DMS79 treated with DMSO at 0.1 percent for 48 hours (cell line): ENCODE measurements around the gene NRXN2.
A peak's percentile ranks its signal among the peaks of the same experiment; 100 is the strongest.

Source experiments
- DNase-seq: peaks from one replicate; lab custom pipeline; 2025; lab: John Stamatoyannopoulos, UW

The NRXN2 gene

DNA sequence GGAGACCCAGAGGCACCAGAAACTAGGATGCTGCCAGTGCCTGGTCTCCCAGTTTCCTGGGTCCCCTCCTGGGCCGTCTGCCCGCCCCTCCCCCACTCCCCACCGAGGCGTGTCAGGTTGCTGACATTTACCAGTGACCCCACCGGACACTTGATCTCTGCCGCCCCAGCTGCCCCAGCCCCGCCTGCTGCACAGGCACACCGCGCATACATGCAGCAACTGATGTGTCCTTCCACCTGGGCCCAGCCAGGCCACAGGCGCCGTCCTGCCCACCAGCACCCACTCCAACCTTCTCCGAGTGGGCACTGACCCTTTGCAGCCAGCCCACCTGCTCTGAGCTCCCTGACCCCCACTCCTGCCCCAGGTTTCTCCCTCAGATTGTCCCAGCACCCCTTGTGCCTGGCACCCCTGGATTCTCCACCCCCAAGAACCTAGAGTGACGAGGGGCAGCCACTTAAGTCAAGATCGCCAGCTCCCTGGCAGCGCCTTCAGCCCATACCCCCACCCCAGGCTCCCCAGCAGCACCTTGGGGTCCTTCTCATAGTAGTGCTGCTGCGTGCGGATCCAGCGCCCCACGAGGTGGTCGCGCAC, 36.2 kb upstream of the NRXN2 start:
- DNase-seq, result no peak

DNA sequence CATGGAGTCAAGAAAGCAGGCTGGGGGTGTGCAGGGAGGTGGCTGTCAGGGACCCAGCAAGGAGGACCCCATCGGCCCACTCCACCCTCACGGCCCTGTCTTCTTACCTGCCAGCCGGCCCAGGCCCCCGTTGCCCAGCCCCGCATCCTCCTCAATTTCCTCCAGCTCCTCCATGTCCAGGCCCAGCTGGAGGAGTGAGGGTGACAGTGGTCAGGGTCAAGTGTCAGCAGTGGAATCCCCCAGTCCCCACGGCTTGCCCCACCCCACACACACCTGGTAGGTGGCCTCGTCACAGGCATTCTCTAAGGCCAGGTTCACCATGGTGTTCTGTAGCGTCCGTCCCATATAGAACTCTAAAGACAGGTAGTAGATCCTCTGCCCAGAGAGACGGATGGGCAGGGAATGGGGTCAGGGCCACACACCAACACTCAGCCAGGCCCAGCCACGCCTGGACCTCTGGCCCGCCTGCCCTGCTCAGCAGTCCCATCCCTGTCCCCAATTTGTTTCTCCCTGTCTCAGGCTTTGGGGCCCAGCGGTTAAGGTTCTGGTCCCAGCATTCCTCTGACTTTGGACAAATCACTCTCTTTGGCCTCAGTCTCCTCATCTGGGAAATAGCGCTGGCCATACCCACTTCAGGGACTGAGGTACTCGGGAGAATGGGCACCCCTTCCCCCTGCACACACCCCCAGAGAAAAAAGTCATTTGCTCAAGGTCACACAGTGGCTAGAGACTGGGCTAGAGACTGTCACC, 35.5 kb upstream of the NRXN2 start:
- no peak for DNase-seq

DNA sequence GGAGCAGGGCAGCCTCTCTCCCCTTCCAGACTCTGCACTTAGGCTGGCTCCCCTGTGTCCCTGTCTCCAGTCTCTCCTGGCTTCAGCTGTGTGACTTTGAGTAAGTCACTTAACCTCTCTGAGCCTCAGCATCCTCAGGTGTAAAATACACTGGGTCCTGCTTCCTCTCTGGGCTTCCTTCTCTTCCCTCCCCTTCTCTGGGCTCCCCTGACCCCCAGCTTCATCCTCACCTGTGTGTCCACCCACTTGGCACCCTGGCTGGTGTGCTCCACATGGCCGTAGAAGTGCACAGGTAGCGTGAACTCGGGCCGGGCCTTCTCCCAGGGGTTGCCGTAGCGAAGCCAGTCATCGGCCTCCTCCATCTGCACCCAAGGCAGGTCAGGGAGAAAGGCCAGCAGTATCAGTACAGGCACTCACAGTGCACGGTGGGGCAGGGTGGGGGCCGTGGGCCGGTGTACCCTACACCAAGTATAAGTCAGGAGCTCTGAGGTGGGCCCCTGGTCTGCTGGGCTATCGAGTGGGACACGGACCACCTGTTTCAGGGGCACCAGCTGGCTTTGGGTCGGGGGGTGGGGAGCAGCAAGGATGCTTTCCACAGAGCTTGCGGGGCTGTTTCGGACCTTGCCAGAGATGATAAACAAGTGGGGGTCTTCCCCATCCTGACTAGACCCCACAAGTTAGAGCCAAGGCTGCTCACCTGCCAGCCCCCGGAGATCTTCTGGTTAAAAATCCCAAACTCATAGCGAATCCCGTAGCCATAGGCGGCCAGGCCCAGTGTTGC, 34.7 kb upstream of the NRXN2 start:
- no peak for DNase-seq

DNA sequence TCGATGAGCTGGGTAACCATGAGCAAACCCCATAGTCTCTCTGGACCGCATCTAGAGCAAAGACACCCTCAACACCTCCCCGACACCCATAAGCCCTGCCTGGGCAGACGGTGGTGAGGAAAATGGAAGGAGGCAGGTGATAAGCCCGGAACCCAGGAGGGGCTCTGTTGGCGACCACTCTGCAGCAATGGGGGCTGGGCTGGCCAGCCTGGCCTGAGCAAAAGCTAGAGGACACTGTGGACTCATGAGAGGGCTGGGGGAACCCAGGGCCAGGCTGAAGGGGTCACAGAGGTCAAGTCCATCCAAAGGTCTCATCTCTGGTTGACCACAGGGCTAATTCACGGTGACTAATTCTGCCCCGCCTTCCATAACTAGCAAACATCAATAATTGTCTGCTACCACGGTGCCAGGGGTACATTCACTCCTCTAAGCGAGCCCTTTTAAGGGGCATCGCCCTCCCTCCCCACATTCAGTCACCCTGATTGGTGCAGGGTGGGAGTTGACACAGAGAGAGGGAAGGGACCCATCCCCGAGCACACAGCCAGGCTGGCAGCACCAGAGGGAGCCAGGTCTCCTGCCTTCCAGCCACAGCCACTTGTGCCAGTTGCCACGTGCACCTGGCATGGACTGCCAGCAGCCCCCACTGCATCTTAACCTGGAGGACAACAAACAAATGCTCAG, 32.8 kb upstream of the NRXN2 start:
- no peak for DNase-seq

DNA sequence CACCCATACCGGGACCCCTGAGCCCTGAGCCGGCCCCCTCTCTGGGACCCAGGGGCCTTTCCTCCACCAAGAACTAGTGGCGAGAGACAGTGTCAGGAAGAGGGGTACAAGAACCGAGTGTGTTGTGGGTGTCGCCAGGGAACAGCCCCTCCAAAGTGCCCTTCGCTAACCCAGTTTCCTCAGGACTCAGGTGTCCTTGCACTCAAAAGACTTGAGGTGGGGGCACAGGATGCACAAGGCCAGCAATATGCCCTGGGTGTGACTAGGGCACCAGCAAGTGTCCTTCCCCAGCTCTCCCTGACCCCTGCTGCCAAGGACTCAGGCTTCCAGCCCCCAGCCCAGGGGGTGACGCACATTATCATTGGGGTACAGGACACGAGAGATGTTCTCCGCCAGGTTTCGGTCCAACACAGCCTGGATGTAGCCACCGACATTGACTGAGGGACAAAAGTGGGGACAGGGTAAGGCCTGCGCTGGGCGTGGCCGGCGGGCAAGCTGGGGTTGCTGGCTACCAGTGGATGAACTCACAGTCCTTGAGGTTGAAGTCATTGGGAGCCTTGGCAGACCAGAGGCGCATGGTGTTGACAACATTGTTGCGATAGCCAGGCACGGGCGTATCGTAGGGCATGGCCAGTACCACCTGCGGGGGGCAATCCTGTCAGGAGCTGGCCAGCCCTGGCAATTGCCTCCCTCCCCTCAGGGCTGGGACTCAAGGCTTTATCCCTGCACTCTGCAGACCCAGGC, 32.1 kb upstream of the NRXN2 start:
- DNase-seq, result no peak

DNA sequence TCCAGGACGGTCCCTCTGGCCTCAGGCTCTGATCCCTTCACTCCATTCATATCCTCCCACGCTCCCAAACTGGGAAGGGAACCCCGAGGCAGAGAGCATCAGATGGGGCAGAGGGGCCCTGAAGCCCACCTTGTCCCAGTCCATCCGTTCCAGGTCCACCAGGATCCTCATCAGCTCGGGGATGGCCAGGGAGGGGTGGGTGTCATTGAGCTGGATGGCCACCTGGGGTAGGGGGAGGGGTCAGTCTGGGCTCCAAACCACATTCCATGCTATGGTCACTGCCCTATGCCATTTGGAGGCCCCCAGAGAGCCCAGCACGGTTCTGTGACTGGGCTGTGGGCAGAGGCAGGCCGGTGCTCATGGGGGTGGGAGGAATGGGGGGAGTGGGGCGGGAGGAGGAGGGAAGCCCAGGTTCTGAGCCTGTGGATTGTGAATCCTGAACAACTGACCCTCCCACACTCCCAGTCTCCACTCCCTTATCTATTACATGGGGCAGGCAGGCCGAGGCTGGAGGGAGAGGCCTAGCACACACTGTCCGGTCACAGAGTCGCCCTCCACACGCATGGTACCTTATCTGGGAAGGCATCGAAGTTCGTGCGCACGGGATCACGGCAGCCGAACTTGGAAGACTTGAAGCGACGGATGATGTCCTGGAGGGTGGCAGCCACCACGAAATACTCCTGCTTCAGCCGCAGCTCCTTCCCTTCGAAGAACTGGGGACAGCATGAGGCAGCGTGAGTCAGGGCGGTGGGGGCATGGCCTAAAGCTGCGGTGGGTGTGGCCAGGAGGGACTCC, 31.3 kb upstream of the NRXN2 start:
- no peak for DNase-seq

DNA sequence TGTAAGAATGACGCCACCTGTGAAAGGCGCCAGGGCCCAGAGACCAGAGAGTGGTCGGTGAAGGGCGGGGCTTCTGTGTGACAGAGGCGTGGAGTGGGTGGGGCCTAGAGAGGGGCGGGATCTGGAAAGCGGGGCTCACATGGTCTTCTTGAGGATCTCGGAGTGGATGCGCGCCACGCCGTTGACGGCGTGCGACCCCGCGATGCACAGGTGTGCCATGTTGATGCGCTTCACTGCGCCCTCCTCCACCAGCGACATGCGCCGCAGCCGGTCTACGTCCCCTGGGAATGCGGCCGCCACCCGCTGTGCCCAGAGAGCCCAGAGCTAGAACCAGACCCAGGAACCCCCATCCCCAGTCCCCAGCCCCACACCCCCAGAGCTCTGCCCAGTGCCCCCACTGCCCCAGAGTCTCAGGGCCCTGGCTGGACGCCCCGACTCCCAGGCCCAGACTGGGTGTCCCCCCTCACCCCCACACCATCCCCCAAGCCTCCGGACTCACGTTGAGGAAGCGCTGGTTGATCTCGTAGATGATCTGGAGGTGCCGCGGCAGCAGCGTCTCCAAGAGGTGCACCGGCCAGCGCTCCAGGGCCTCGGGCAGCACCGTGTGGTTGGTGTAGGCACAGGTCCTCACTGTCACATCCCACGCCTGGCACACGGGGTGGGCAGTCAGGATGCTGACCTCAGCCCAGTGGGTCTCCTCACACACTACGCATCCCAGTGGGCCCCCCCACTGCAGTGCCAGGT, 30.6 kb upstream of the NRXN2 start:
- no peak for DNase-seq

DNA sequence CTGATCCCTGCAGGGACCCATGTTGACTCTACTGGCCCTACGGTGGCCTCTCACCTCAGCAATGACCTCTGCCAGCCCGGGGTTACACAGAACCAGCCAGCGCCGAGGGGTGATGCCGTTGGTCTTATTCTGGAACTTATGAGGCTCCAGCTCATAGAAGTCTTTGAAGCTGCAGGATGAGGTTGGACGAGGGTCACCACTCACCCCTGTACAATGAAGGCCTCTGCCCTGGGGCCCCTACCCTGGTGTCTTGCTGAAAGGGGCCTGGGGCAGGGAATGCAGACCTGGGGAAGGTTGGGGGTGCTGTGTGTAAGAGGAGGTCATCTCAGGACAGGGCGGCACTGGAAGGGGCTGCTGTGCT, 30.0 kb upstream of the NRXN2 start:
- DNase-seq, result no peak

DNA sequence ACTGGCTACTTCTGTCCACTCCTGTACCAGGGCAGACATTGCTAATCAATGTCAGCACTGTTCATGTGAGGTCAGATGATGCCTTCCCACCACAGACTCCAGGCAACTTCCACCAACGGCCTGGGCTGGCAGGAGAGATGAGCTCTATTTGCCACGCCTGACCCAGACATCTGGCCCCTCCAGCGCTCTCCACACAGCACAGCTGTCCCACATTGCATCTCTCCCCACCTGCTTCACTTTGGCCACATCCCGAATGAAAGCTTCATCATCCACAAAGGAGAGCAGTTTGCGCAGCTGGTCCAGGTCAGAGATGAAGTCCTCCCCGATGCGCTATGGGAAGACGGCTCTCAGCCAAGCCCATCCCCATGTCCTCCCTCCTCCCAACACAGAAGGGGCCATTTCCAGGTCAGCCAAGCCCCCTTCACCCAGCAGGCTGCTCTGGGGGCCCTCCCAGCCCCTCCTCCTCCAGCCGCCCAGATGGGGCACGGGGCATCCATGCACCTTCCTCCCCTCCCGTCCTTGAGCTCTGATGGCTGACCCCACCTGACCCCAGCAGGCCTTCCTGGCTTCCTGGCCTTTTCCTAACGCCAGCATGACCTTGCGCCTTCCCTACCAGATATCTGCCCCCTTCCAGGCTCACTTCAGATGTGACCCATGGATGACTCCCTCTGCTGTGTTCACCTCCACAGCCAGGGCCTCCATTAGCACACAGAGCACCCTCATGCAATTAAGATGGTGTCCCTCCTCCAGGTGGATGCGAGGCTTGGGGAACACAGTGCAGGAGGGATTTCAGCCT, 29.4 kb upstream of the NRXN2 start:
- no peak for DNase-seq

DNA sequence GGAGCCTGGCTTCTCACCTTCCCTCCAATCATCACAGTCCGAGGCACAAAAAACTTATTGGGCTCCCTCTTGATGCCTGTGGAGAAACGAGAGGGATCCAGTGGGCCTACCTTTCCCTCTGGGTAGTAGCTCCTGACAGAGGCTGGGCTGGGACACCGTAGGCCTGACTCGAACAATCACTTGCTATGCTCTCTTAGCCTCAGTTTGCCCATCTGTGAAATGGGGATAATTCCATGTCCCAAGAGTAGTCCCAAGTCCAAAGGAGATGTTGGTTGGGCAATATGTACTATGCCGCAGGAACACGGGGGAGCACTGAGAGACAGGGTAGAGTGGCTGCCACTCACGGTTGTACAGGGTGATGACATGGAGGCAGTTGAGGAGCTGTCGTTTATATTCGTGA, 28.6 kb upstream of the NRXN2 start:
- no peak for DNase-seq

DNA sequence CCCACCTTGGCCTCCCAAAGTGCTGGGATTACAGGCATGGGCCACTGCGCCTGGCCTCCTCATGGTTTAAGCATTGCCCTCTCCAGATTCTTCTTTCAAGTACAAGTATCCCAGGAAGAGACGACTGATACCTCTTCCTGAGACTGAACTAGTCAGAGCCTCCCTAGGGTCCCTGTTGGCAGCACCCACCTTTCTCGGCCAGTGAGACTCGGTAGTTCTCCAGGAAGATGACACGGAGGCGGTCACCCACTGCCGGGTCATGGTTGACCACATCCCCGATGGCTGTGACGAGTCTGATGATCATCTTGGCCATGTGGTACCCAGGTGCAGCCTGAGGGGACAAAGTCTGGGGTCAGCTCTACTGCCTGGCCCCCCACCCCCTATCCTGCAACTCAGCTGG, 28.1 kb upstream of the NRXN2 start:
- DNase-seq, result no peak

DNA sequence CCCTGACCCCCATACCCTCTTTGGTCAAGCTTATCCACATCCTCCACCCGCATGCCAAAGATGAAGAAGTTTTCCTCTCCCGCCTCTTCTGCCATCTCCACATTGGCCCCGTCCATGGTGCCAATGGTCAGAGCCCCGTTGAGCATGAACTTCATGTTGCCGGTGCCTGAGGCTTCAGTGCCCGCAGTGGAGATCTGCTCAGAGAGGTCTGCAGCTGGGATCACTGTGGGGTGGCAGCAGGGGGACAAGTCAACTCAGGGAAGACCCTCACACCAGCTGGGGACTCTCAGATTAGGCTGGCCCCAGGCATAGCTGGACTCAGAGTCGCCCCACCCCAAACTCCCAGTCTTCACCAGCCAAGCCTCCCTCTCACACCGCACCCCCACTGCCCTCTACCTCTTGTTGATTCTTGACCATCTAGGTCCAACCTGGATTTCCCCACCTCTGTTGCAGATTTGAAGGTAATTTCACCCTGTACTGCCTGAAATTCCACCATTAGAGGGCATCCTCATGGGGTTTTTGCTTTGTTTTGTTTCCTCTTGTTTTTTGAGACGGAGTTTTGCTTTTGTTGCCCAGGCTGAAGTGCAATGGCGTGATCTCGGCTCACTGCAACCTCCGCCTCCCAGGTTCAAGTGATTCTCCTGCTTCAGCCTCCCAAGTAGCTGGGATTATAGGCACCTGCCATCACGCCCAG, 27.5 kb upstream of the NRXN2 start:
- no peak for DNase-seq

DNA sequence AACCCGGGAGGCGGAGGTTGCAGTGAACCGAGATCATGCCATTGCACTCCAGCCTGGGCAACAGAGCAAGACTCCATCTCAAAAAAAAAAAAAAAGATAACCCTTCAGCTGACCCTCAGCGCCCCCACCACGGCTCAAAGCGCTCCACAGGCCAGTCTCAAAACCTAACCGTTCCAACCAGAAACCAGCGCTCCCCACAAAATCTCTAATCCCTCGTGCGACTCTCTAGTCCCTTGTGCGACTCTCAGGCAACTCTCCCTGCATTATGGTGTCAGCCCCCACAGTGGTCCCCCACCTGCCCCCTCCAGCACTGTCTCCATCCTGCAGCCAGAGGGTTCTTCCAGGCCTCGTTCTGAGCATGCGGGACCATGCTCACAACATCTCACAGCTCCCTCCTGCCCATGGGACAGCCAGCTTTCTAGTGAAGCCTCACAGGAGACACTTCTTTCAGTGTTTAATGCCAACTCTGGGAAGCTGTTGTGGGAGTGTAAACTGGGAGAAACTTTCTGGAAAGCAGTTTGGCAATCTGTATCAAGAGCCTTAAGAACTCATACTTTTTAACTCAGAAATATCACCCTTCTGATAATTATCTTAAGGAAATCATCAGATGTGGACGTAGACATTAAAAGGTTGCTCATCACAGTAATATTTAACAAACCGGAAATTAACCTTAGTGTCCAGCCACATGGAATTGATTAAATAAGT, 25.1 kb upstream of the NRXN2 start:
- no peak for DNase-seq

DNA sequence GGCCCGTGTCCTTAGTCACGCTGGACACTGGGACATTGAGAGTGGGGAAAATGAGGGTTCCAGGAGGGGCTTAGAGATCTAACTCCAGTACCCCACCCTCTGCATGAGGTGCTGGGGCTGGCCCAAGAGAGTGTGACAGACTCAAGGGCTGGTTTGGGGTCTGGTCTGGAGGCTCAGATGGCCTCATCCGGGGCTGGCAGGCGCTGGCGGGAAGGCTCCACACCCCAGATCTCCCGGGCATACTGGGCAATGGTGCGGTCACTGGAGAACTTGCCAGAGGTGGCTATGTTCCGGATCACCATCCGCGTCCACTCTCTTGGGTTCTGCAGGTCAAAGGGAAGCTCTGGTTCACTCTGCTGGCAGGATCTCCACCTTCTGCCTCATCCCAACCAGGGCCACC, 23.5 kb upstream of the NRXN2 start:
- DNase-seq, result no peak

DNA sequence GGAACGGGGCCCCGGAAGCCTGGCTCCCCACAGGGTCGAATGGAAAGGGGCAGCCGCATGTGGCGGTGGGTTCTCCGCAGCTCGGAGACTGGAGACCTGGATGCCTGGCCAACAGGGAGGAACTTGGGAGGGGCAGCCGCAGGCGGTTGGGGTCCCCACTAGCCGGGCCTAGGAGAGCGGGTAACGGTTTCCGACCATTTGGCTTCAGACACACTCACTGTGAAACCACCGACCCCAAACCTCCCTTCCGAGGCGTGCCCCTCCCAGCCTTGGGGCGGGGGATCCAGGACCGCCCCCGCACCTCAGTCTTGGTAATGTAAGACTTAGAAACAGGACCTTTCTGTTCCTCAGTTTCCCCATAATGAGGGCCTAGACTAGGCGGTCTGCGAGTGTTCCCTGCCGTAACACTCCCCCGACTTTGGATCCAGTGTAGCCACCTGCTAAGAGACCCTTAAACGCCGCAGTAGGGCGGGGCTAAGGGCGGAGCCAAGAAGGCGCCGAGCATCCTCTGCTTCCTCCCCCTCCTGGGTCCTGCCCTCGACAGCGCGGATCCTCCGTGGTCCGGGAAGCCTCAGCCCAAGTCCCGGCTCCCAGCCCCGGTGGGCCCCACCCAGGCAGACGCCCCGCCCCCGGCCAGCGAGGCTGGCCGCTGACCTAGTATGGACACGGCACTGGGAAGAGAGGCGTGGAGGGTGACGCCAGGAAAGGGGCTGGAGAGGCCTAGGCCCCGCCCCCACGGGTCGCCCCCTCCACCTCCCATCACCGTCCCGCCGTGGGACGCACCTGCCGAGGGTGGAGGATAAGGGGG, 22.7 kb upstream of the NRXN2 start:
- DNase-seq, result peak; percentile 10

DNA sequence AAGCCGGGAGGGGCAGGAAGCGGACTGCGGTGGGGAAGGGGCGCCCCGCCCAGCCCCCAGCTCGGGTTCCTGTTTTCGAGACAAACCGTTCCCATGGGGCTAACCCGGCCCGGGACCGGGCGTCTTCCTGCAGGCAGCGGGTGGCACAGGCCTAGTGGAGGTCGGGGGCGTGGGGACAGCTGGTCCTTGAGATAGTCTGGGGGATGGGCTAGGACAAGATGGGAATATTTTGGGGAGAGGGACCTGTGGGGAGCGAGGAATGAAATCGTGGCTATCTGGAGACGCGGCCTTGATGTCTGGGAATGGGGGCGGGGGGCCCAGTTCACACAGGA, 22.2 kb upstream of the NRXN2 start:
- DNase-seq, result no peak

DNA sequence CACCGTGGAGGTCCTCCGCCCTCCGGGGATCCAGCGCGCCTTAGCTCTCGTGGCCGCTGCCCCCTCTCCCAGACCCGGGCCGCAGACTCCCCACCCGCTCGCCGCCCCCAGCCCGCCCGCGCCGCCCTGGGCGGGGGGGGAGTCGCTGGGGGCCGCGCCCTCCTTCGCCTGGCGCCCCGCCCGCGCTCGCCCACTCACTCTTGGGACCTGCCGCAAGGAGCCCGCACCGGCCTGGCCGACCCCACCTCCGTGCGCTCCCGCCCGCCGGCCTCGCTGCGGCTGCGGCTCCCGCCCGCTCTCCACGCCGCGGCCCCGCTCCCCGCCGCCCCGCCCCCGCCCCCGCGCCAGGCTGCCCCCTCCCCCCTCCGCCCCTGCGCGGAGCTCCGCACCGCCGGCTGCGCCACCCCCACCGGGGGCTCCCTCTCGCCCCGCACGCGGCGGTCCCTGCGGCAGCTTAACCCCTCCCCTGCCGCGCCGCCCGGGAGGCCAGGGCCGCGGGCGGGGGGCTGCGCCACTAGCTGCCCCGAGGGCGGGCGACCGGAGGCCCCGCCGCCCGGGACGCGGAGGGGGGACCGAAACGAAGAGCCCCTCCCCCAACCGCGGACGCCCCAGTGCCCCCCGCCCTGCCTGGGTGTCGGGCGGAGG, 21.7 kb upstream of the NRXN2 start:
- DNase-seq, result no peak
